Measurements from ENCODE around the gene RNU6-7. TPM values are rescaled to one million over a fixed set of nuclear protein-coding genes. Genes with fewer than 3 reads are reported as not detected.

The RNU6-7 gene
- polyA plus RNA-seq: not detected

GRCh38 chr14:32201816-32202490 lies at the start of gene RNU6-7:
Gene RNU6-7 (plus strand): TSS chr14:32202045.
- peaks cover 4% of the 10 kb centered on the region for H3K27me3 Mint-ChIP-seq
- peaks cover 1% of the 10 kb centered on the region for H3K36me3 Mint-ChIP-seq
- no peaks in the 10 kb centered on the region for H3K9me3 Mint-ChIP-seq
- H3K4me3 Mint-ChIP-seq: peak within 1 kb of the TSS; percentile 85 to 96 (median 94)
- peaks cover 31 to 42% (median 35%) of the 10 kb centered on the region in 3 donors for H3K4me1 Mint-ChIP-seq
- peak within 1 kb of the TSS; percentile 97 to 100 (median 99) for H3K27ac Mint-ChIP-seq

GRCh38 chr14:32166029-32166428 lies 35.8 kb upstream of the RNU6-7 start:
- H3K27ac Mint-ChIP-seq: no peak overlapping the region
- H3K36me3 Mint-ChIP-seq: no peaks in the 10 kb centered on the region
- no peaks in the 10 kb centered on the region for H3K27me3 Mint-ChIP-seq
- H3K9me3 Mint-ChIP-seq: peaks cover under 1 to 7% (median 2%) of the 10 kb centered on the region in 3 donors
- peaks cover 6 to 15% (median 11%) of the 10 kb centered on the region in 3 donors for H3K4me1 Mint-ChIP-seq
- peak overlapping the region in 1 of 4 donors; percentile 0 for H3K4me3 Mint-ChIP-seq

GRCh38 chr14:32166924-32167323 lies 34.9 kb upstream of the RNU6-7 start:
- H3K27ac Mint-ChIP-seq: no peak overlapping the region
- H3K4me3 Mint-ChIP-seq: no peak overlapping the region
- peaks cover 6 to 15% (median 11%) of the 10 kb centered on the region in 3 donors for H3K4me1 Mint-ChIP-seq
- H3K27me3 Mint-ChIP-seq: no peaks in the 10 kb centered on the region
- peaks cover 0 to 5% (median 2%) of the 10 kb centered on the region in 3 donors for H3K9me3 Mint-ChIP-seq
- no peaks in the 10 kb centered on the region for H3K36me3 Mint-ChIP-seq

GRCh38 chr14:32167907-32168306 lies 33.9 kb upstream of the RNU6-7 start:
- peaks cover 0 to 2% (median 0%) of the 10 kb centered on the region in 3 donors for H3K9me3 Mint-ChIP-seq
- no peaks in the 10 kb centered on the region for H3K27me3 Mint-ChIP-seq
- peaks cover 6 to 15% (median 11%) of the 10 kb centered on the region in 3 donors for H3K4me1 Mint-ChIP-seq
- no peak overlapping the region for H3K4me3 Mint-ChIP-seq
- no peaks in the 10 kb centered on the region for H3K36me3 Mint-ChIP-seq
- no peak overlapping the region for H3K27ac Mint-ChIP-seq

GRCh38 chr14:32169191-32169590 lies 32.7 kb upstream of the RNU6-7 start:
- H3K27me3 Mint-ChIP-seq: no peaks in the 10 kb centered on the region
- no peak overlapping the region for H3K27ac Mint-ChIP-seq
- no peaks in the 10 kb centered on the region for H3K36me3 Mint-ChIP-seq
- H3K4me1 Mint-ChIP-seq: peaks cover 6 to 15% (median 11%) of the 10 kb centered on the region in 3 donors
- no peak overlapping the region for H3K4me3 Mint-ChIP-seq
- H3K9me3 Mint-ChIP-seq: no peaks in the 10 kb centered on the region

- Mint-ChIP-seq H3K9me3 (no peaks in the 10 kb centered on the region), H3K4me1 (peaks cover 0 to 2% (median 0%) of the 10 kb centered on the region in 3 donors), H3K27ac (peak overlapping the region in 1 of 3 donors; percentile 51), H3K4me3 (no peak overlapping the region), H3K27me3 (no peaks in the 10 kb centered on the region), H3K36me3 (peaks cover 1% of the 10 kb centered on the region)
Observed at GRCh38 chr14:32171469-32171868, 30.4 kb upstream of the RNU6-7 start.

GRCh38 chr14:32183151-32184058 lies 18.4 kb upstream of the RNU6-7 start:
- Mint-ChIP-seq H3K27ac (no peak overlapping the region), H3K27me3 (peaks cover 1% of the 10 kb centered on the region), H3K4me1 (peaks cover 6 to 9% (median 7%) of the 10 kb centered on the region in 3 donors), H3K36me3 (peaks cover 5% of the 10 kb centered on the region), H3K9me3 (peaks cover 0 to 5% (median 5%) of the 10 kb centered on the region in 3 donors), H3K4me3 (no peak overlapping the region)

- Mint-ChIP-seq H3K27ac (no peak overlapping the region), H3K4me3 (no peak overlapping the region), H3K9me3 (peaks cover 0 to 4% (median 3%) of the 10 kb centered on the region in 3 donors), H3K27me3 (peaks cover 1% of the 10 kb centered on the region), H3K4me1 (peaks cover 12 to 13% (median 12%) of the 10 kb centered on the region in 3 donors), H3K36me3 (no peaks in the 10 kb centered on the region)
Observed at GRCh38 chr14:32185097-32185496, 16.7 kb upstream of the RNU6-7 start.

- H3K27ac Mint-ChIP-seq: peak overlapping the region in 1 of 3 donors; percentile 34
- peaks cover 0 to 4% (median 3%) of the 10 kb centered on the region in 3 donors for H3K9me3 Mint-ChIP-seq
- H3K4me3 Mint-ChIP-seq: peak overlapping the region in 2 of 4 donors; percentile 14 to 70
- H3K36me3 Mint-ChIP-seq: no peaks in the 10 kb centered on the region
- H3K4me1 Mint-ChIP-seq: peaks cover 13 to 14% (median 14%) of the 10 kb centered on the region in 3 donors
- H3K27me3 Mint-ChIP-seq: peaks cover 1% of the 10 kb centered on the region
Observed at GRCh38 chr14:32186248-32186647, 15.6 kb upstream of the RNU6-7 start.

- peaks cover 0 to 3% (median 2%) of the 10 kb centered on the region in 3 donors for H3K9me3 Mint-ChIP-seq
- no peaks in the 10 kb centered on the region for H3K36me3 Mint-ChIP-seq
- peaks cover 1% of the 10 kb centered on the region for H3K27me3 Mint-ChIP-seq
- H3K27ac Mint-ChIP-seq: no peak overlapping the region
- peaks cover 12 to 14% (median 13%) of the 10 kb centered on the region in 3 donors for H3K4me1 Mint-ChIP-seq
- no peak overlapping the region for H3K4me3 Mint-ChIP-seq
Observed at GRCh38 chr14:32189811-32190210, 12.0 kb upstream of the RNU6-7 start.

- H3K4me1 Mint-ChIP-seq: peaks cover 14 to 15% (median 15%) of the 10 kb centered on the region in 3 donors
- no peak overlapping the region for H3K4me3 Mint-ChIP-seq
- peaks cover 1% of the 10 kb centered on the region for H3K27me3 Mint-ChIP-seq
- H3K36me3 Mint-ChIP-seq: peaks cover 1% of the 10 kb centered on the region
- H3K9me3 Mint-ChIP-seq: peaks cover 0 to 3% (median 0%) of the 10 kb centered on the region in 3 donors
- no peak overlapping the region for H3K27ac Mint-ChIP-seq
Observed at GRCh38 chr14:32190673-32191072, 11.2 kb upstream of the RNU6-7 start.

GRCh38 chr14:32192712-32193373 lies 9.0 kb upstream of the RNU6-7 start:
- no peak overlapping the region for H3K4me3 Mint-ChIP-seq
- peaks cover 2% of the 10 kb centered on the region for H3K36me3 Mint-ChIP-seq
- H3K9me3 Mint-ChIP-seq: no peaks in the 10 kb centered on the region
- H3K27ac Mint-ChIP-seq: no peak overlapping the region
- peaks cover 8 to 12% (median 9%) of the 10 kb centered on the region in 3 donors for H3K4me1 Mint-ChIP-seq
- H3K27me3 Mint-ChIP-seq: no peaks in the 10 kb centered on the region

- Mint-ChIP-seq H3K36me3 (peaks cover 2% of the 10 kb centered on the region), H3K9me3 (no peaks in the 10 kb centered on the region), H3K4me1 (peaks cover 8 to 12% (median 9%) of the 10 kb centered on the region in 3 donors), H3K27ac (no peak overlapping the region), H3K4me3 (no peak overlapping the region), H3K27me3 (no peaks in the 10 kb centered on the region)
Observed at GRCh38 chr14:32193532-32193931, 8.3 kb upstream of the RNU6-7 start.

GRCh38 chr14:32195636-32196035 lies 6.2 kb upstream of the RNU6-7 start:
- H3K27me3 Mint-ChIP-seq: no peaks in the 10 kb centered on the region
- peaks cover 2% of the 10 kb centered on the region for H3K36me3 Mint-ChIP-seq
- H3K9me3 Mint-ChIP-seq: no peaks in the 10 kb centered on the region
- no peak overlapping the region for H3K4me3 Mint-ChIP-seq
- peaks cover 8 to 14% (median 9%) of the 10 kb centered on the region in 3 donors for H3K4me1 Mint-ChIP-seq
- no peak overlapping the region for H3K27ac Mint-ChIP-seq
